GM21619 (cell line): ENCODE measurements around the gene TOB1.
"Not testable (repeated sequence)": the region's sequence is repeated elsewhere in the genome, so short reads cannot be mapped to it uniquely, and the experiment has no call there.

ENCODE experiments used
- ATAC-seq: cut with Tn5 transposase; IDR thresholded peaks from one replicate; pipeline ENCODE4 v1.9.1; 2021; ENCODE audit not compliant: unreplicated experiment

Gene TOB1

GRCh38 chr17:50871364-50871763 is 5.2 kb upstream of the TOB1 start:
- ATAC-seq: no peak

DNA sequence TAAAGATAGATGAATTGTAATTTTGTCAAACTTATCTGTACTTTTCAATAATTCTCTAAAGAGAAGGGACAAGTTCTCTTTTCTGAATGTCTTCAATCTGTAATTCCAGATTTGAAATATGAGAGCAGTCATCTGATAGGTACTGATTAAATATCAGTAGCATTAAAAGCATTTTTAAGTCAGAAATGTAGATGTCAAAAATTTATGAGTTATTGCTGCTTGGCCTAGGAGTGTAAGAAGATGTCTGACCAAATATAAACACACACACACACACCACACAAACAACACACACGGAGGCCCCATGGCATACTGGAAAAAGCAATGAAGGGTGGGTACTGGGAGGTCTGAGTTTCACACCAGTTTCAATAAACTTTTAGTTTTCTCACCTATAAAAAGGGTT is 2.4 kb upstream of the TOB1 start:
- ATAC-seq: no peak

DNA sequence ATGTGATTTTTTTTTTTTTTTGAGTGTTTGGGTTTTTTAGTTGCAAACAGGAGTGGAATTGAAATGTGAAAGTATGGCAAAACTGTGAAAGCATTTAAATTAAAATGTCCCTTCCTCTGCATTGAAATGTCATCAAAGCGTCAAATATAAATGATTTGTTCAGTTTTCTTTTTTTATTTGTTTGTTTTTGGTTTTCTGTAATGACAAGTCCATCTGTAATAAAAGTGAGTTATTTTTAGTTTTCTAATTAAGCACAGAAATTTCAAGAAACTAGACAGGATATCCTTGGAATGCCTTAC is 1.9 kb upstream of the TOB1 start:
- no peak for ATAC-seq

DNA sequence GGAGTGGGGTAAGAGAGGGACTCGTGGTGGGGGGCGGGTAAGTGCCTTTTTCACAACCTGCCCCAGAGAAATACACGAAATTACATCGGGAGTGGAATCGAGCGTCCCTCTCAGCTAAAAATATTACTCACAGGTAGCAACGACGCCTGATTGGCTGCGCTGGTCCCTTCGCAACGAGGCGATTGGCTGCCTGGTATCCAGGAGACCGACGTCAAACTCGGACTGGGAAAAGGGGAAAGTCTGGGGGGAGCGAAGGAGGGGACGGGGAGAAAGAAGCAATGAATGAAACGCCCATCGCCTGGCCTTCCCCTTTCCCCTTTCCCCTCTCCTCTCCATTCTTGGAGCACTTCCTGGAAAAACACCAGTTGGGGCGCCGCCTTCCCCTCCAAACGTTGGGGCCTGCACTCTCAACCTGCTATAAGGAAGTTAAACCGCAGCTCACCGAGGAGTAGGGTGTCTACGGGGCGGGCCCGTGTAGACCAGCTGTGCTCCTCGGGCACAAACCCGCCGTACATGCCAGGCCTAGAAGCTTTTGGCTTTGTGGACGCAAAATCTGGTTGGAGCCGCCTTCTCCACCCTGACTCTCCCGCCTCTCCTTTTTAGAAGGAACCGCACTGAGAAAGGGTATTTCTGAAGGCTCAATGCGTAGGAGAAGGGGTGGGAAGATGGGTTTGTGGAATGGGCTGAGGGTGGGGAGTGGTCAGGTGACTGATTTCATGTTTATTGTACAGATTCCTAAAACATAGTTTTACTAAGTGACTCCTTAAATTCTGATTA is 1.4 kb upstream of the TOB1 start:
- peak; percentile 35 for ATAC-seq

GRCh38 chr17:50866950-50867362 is 802 bp upstream of the TOB1 start:
- ATAC-seq: peak; percentile 9

- ATAC-seq: no peak
Observed at GRCh38 chr17:50865868-50866260, 290 bp downstream of the TOB1 start.

GRCh38 chr17:50865060-50865867 is 890 bp downstream of the TOB1 start:
- ATAC-seq: peak; percentile 6

- ATAC-seq: no peak
Observed at GRCh38 chr17:50864747-50865059, 1.5 kb downstream of the TOB1 start.

- no peak for ATAC-seq
Observed at GRCh38 chr17:50863931-50864330, 2.2 kb downstream of the TOB1 start.

DNA sequence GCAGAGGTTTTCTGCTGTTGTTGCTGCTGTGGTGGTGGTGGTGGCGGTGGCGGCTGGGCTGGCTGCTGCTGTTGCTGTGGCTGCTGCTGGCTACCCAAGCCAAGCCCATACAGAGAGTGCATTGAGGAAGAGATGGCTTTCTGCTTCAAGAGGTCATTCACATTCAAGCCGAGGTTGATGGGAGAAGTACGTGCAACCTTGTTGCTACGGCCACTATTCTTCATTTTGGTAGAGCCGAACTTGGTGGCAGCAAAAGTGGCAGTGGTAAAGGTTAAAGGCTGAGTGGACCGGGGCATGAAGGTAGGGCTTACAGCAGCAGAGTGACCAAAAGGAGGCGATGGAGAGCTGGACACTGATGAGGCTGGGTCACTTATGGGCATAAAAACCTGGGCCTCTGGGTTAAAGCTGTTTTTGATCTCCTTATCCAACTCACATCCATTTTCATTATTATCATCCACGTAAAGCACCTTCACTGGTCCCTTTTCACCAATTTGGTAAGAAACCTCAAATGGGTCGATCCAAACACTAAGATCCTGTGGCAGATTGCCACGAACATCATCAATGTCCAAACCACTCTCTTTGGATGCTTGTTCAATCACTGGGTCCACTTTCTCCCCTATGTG is 2.8 kb downstream of the TOB1 start:
- no peak for ATAC-seq

- ATAC-seq: no peak
Observed at GRCh38 chr17:50861822-50862528, 4.2 kb downstream of the TOB1 start.

DNA sequence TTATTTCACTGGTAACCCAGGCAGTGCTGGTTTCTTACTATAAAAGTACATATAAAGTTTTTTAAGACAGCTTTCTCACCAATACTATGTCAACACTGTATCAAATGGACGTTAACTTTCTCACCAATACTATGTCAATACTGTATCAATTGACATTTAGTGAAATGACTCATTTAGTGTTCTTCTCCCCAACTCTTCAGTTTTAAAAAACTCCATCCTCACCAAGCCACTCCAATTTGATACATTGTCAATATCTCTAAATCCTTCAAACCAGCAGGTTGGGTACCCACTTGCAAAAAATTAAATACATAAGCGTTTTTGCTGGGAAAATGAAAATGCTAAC is 4.8 kb downstream of the TOB1 start:
- ATAC-seq: no peak

DNA sequence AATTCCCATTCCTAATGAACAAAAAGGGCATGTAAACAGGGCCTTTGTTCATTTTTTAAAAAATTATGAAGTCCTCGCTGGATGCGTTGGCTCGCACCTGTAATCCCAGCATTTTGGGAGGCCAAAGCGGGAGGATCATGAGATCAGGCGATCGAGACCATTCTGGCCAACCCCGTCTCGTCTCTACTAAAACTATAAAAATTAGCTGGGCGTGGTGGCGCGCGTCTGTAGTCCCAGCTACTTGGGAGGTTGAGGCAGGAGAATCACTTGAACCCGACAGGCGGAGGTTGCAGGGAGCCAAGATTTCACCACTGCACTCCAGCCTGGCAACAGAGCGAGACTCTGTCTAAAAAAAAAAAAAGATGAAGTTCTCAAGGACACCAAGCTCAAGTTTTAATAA is 6.4 kb downstream of the TOB1 start:
- ATAC-seq: not testable (repeated sequence)

DNA sequence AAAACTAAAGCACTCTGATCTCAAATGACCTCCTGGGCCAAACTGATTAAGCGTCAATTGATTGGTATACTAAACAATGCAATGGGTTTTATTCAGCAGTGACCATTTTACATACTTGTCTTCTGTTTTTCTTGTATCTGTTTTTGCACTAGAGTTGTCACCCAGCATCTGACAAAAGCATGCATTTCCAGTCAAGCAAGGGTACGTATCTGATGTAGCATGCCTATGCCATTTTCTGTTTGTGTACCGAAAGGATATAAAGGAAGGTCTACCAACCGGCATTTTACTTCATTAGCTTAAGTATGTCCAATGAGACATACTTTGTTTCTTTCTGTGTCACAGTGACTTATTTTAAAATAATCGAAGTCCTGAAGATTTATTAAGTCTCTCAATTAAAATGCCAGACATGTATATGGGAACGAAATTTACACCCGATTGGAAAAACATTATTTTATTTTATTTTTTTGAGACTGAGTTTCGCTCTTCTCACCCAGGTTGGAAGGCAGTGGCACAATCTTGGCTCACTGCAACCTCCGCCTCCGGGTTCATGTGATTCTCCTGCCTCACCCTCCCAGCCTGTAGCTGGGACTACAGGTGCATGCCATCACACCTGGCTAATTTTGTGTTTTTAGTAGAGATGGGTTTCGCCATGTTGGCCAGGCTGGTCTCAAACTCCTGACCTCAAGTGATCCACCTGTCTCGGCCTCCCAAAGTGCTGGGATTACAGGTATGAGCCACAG is 7.5 kb downstream of the TOB1 start:
- ATAC-seq: no peak

DNA sequence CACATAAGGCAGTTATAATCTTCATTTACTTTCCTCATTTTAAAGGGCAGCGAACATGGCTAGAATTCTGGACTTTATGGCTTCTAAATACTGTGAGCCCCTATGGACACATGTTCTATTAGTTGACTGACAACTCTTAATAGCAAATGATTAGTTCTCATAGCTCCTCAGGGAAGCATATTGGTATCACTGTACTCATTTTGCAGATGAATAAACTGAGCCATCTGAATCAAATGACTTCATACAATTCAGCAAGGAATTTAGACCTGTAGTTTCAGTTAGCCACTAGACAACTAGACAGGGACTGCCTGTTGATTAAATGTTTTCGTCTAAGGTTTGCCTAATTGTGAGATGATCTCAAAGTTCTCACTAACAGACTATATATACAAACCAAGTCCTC is 9.7 kb downstream of the TOB1 start:
- no peak for ATAC-seq

DNA sequence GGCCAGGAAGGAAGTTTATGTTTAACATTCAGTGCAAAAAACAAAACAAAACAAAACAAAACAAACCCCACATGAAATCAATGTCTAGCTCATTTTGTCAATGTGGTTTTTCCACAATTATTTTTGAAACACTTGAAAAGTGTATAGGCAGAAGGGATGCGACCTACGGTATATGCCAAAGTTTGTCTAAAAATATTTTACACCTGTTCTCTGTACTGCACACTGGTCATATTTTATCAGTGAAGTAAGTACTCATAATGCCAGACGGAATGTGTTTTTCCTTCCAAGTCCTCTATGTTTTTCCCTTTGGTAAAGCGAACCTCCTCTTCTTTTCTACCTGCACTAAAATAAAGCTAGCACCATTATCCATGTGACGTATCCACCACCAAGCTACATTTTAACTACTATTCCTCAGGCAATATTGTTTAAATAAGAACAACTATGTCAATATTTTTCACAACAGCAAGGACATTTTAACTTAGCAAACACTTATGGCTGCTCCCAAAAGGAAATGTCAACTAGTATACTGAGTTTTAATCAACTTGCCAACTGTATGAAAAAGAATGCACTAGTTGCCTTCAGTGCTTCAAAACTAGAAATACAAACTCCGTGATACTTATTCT is 10.3 kb downstream of the TOB1 start:
- no peak for ATAC-seq

DNA sequence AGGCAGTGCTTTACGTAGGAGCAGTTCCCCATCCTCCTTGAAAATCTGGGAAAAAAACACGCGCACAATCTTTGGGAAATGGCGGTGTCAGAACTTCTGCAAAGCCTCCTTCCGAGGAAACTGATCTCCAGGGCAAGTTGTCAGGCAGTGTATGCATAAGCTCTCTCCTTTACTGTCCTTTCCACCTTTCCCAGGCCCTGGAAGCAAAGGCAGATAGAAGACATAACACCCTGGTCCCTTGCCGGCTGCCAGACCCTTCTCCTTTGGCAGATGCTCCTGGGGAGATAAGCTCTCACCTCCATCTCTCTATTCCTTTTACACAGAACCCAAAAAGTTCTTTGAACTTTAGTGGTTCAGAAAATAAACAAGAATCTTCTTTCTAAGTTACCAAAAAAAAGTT is 12.4 kb downstream of the TOB1 start:
- ATAC-seq: no peak

DNA sequence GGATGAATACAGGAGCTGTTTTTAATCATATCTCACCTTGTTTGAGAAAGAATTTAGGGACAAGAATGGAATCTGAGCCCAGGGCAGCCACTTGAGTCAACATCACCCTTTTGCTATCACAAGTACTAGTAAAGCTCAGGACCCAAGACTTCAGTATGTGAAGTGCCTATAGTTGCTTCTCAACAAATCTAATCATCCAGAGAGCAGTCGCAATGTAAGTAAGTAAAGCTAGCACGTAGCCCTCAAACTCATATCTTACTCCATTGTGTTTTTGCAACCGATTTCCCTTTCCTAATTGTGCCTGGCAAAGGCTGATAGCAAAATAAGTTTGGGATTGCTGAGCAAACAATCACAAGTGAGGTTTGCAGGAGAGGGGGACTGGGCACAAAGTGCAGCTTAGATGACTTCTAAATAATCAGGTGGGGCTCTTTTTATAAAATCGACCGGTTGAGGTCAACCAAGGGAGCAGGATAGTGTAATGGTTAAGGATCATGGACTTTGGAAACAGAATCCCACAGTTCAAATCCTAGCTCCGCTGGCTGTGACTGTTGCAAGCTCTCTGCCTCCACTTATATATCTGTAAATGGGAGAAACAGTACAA is 13.0 kb downstream of the TOB1 start:
- no peak for ATAC-seq

- no peak for ATAC-seq
Observed at GRCh38 chr17:50850640-50851039, 15.5 kb downstream of the TOB1 start.

GRCh38 chr17:50848711-50849110 is 17.4 kb downstream of the TOB1 start:
- ATAC-seq: no peak
